WTC11 (cell line): ENCODE results near the gene FOXP1. TPM values are rescaled to one million over a fixed set of nuclear protein-coding genes. Genes with fewer than 3 reads are reported as not detected.

Experiments
- ATAC-seq: fragments of 200-7000 bp; cut with Tn5 transposase; 2 replicates; pipeline ENCODE4 v1.10.0; 2021; ENCODE audit warnings: mild to moderate bottlenecking, moderate library complexity
- CTCF ChIA-PET: fragments of 300-600 bp; sonication (Branson Sonifier 250); formaldehyde crosslinking; loops from one replicate; lab custom pipeline; 2021; ENCODE audit warnings: antibody characterized with exemption; lab: Charles Lee
- POLR2A ChIA-PET: fragments of 350-600 bp; sonication (Branson Sonifier 250); formaldehyde crosslinking; loops from one replicate; lab custom pipeline; 2021; ENCODE audit warnings: antibody characterized with exemption; lab: Charles Lee
- DNase-seq: peaks from one replicate; pipeline ENCODE4 v3.0.0; 2021; ENCODE audit warnings: low spot score
- H3K27ac Mint-ChIP-seq: 2 replicates; pipeline ENCODE4 v1.8.0; 2021; ENCODE audit warnings: mixed read lengths
- H3K27me3 Mint-ChIP-seq: 2 replicates; pipeline ENCODE4 v1.8.0; 2021; ENCODE audit warnings: low read depth, mild to moderate bottlenecking, moderate library complexity, mixed read lengths
- H3K36me3 Mint-ChIP-seq: 2 replicates; pipeline ENCODE4 v1.8.0; 2021; ENCODE audit warnings: mixed read lengths
- H3K4me1 Mint-ChIP-seq: 2 replicates; pipeline ENCODE4 v1.8.0; 2022; ENCODE audit warnings: mixed read lengths
- H3K4me3 Mint-ChIP-seq: 2 replicates; pipeline ENCODE4 v1.8.0; 2021; ENCODE audit warnings: mild to moderate bottlenecking, moderate library complexity, mixed read lengths
- H3K9me3 Mint-ChIP-seq: 2 replicates; pipeline ENCODE4 v1.8.0; 2021; ENCODE audit warnings: mixed read lengths
- CBFB ChIP-seq: sonication (generic); formaldehyde crosslinking; IDR thresholded peaks from 2 replicates; pipeline ENCODE4 v1.8.1; 2022; ENCODE audit warnings: mild to moderate bottlenecking, low read depth, missing genetic modification reagents
- CREB1 ChIP-seq: sonication (generic); formaldehyde crosslinking; IDR thresholded peaks from 2 replicates; pipeline ENCODE4 v1.8.0; 2023; ENCODE audit warnings: mild to moderate bottlenecking, missing genetic modification reagents
- ETV6 ChIP-seq: sonication (generic); formaldehyde crosslinking; IDR thresholded peaks from 2 replicates; pipeline ENCODE4 v1.8.1; 2022; ENCODE audit warnings: mild to moderate bottlenecking, missing genetic modification reagents
- NR2C2 ChIP-seq: sonication (generic); formaldehyde crosslinking; IDR thresholded peaks from 2 replicates; pipeline ENCODE4 v1.8.0; 2022; ENCODE audit warnings: mild to moderate bottlenecking, missing genetic modification reagents
- OVOL2 ChIP-seq: fragments of 250-450 bp; sonication (Bioruptor Pico); IDR thresholded peaks from 2 replicates; pipeline ENCODE4 v1.9.0; 2021; ENCODE audit warnings: mild to moderate bottlenecking, borderline replicate concordance
- RELA ChIP-seq: sonication (generic); formaldehyde crosslinking; IDR thresholded peaks from 2 replicates; pipeline ENCODE4 v1.8.1; 2022; ENCODE audit warnings: missing genetic modification reagents, mild to moderate bottlenecking, borderline replicate concordance
- TEAD1 ChIP-seq: sonication (generic); formaldehyde crosslinking; IDR thresholded peaks from 2 replicates; pipeline ENCODE4 v1.8.0; 2022; ENCODE audit warnings: mild to moderate bottlenecking, missing genetic modification reagents
- ZNF121 ChIP-seq: sonication (generic); formaldehyde crosslinking; IDR thresholded peaks from 2 replicates; pipeline ENCODE4 v1.8.0; 2023; ENCODE audit warnings: missing genetic modification reagents
- ZNF396 ChIP-seq: fragments of 250-450 bp; sonication (Bioruptor Pico); IDR thresholded peaks from 2 replicates; pipeline ENCODE4 v1.8.0; 2021; ENCODE audit warnings: mild to moderate bottlenecking, moderate library complexity, borderline replicate concordance
- ZNF671 ChIP-seq: fragments of 250-450 bp; sonication (Bioruptor Pico); IDR thresholded peaks from 2 replicates; pipeline ENCODE4 v1.8.0; 2021; ENCODE audit warnings: mild to moderate bottlenecking
- total RNA-seq: library from RNA; stranded (reverse); gene quantifications from 3 replicates; pipeline ENCODE4 v1.2.3, GENCODE V29; 2021
- TF ChIP-seq, protein P1 (sequence below): sonication (generic); formaldehyde crosslinking; IDR thresholded peaks from 2 replicates; pipeline ENCODE4 v1.8.0; 2023; ENCODE audit warnings: missing genetic modification reagents
- TF ChIP-seq, protein P2 (sequence below): sonication (generic); formaldehyde crosslinking; IDR thresholded peaks from 2 replicates; pipeline ENCODE4 v1.8.1; 2023; ENCODE audit warnings: mild to moderate bottlenecking, missing genetic modification reagents
- TF ChIP-seq, protein P3 (sequence below): fragments of 250-450 bp; sonication (Bioruptor Pico); IDR thresholded peaks from 2 replicates; pipeline ENCODE4 v1.9.0; 2021; ENCODE audit warnings: moderate library complexity, mild to moderate bottlenecking, inconsistent platforms, borderline replicate concordance
- TF ChIP-seq, protein P4 (sequence below): fragments of 250-450 bp; sonication (Bioruptor Pico); IDR thresholded peaks from 2 replicates; pipeline ENCODE4 v1.9.0; 2021; ENCODE audit warnings: mild to moderate bottlenecking
- TF ChIP-seq, protein P5 (sequence below): sonication (generic); formaldehyde crosslinking; IDR thresholded peaks from 2 replicates; pipeline ENCODE4 v1.8.0; 2022; ENCODE audit warnings: mild to moderate bottlenecking, missing genetic modification reagents

FOXP1 gene
- total RNA-seq, 1 experiment from 2014 or later, result 25.8 TPM

DNA sequence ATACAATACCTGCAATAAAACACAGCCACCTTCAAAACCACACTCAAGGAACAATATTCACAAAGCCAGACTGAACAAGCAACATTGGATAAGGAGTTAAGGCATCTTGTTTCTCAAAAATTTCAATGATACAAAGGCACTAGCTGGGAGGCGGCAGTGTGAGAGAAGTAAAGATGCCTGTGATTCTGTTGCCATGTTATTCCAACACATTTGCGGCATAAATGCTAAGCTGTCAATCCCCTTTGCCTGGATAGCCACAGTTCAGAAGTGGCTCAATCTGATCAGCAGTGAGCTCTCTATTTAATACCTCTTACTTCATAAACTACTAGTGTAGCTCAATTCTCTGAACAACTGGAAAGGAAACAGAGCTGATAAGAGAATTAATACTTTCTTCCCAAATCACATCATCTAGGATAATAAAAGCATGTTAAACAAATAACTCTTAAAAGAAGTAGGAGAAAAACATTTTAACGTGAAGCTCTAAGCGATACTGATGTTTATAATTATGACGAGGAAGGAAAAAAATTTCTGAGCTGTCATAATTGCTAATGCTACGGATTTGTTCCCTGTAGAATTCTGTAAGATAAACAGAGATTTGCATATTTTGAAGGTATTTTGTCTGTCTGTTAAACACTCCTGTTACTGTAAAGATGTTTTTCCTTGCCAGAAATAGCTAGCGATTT is 358.4 kb downstream of the FOXP1 start:
- CTCF ChIA-PET, result no interaction called here
- ATAC-seq (no peak), DNase-seq (no peak)
- H3K36me3 Mint-ChIP-seq, result no peaks in the 10 kb centered on the region; the same call in 1 of the 2 replicates
- H3K9me3 Mint-ChIP-seq, result peaks cover 4% of the 10 kb centered on the region; the same call in 1 of the 2 replicates
- H3K4me1 Mint-ChIP-seq, result peaks cover 28% of the 10 kb centered on the region
- TF ChIP-seq, protein P1, sequence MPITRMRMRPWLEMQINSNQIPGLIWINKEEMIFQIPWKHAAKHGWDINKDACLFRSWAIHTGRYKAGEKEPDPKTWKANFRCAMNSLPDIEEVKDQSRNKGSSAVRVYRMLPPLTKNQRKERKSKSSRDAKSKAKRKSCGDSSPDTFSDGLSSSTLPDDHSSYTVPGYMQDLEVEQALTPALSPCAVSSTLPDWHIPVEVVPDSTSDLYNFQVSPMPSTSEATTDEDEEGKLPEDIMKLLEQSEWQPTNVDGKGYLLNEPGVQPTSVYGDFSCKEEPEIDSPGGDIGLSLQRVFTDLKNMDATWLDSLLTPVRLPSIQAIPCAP (CRISPR knock-in tag), result no peak
- TF ChIP-seq, protein P2, sequence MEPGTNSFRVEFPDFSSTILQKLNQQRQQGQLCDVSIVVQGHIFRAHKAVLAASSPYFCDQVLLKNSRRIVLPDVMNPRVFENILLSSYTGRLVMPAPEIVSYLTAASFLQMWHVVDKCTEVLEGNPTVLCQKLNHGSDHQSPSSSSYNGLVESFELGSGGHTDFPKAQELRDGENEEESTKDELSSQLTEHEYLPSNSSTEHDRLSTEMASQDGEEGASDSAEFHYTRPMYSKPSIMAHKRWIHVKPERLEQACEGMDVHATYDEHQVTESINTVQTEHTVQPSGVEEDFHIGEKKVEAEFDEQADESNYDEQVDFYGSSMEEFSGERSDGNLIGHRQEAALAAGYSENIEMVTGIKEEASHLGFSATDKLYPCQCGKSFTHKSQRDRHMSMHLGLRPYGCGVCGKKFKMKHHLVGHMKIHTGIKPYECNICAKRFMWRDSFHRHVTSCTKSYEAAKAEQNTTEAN (CRISPR knock-in tag), result no peak
- TF ChIP-seq ZNF671 (CRISPR knock-in tag) (no peak), RELA (CRISPR knock-in tag) (no peak), CBFB (CRISPR knock-in tag) (no peak), TEAD1 (CRISPR knock-in tag) (no peak), NR2C2 (CRISPR knock-in tag) (no peak), OVOL2 (no peak), ZNF396 (CRISPR knock-in tag) (no peak), CREB1 (CRISPR knock-in tag) (no peak), ETV6 (no peak)
- TF ChIP-seq, protein P3, sequence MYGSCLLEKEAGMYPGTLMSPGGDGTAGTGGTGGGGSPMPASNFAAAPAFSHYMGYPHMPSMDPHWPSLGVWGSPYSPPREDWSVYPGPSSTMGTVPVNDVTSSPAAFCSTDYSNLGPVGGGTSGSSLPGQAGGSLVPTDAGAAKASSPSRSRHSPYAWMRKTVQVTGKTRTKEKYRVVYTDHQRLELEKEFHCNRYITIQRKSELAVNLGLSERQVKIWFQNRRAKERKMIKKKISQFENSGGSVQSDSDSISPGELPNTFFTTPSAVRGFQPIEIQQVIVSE (CRISPR knock-in tag), result no peak
- no peak overlapping the region for H3K4me3 Mint-ChIP-seq
- POLR2A ChIA-PET, result interaction anchor here (0.5 kb wide), 1 partner anchor 522 kb away, joined by 8 read pairs; no protein-coding TSS in a partner anchor
- H3K27ac Mint-ChIP-seq, result no peak overlapping the region
- H3K27me3 Mint-ChIP-seq, result no peaks in the 10 kb centered on the region

DNA sequence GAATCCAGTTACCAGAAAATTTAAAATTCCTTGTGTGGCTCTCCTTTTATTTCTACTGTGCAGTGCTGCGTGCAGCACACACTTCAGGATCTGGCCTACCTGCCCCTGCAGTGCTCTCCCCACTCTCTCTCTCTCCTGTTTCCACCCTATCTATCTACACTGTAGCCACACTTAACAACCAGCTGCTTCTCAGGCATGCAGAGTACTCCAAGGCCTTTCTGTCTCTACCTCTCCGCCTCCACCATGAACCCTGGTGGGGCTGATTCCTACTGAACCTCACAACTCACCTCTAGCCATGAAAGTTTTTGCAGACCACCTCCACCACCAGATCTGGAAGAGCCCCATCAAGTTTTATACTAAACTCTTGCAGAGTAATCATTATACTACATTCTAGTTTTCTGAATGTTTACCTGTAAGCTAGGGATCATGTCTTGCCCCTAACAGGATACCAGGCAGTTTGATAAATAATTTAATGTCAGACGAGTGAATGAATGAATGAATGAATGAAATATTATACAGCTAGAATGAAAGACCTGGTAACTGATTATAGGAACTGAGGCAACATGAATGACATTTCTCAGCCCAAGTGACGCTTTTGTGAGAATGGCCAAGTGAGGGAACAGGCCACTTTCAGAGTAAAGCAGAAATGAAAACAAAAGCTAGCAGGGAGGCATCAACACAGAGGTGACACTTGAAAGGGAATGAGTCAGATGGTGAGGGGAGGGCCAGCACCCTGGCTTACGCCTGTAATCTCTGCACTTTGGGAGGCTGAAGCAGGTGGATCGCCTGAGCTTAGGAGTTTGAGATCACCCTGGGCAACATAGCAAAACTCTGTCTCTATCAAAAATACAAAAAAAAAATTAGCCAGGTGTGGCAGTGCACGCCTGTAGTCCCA is 363.5 kb downstream of the FOXP1 start:
- Mint-ChIP-seq H3K4me3 (no peak overlapping the region), H3K27me3 (no peaks in the 10 kb centered on the region), H3K4me1 (peaks cover 42% of the 10 kb centered on the region), H3K36me3 (no peaks in the 10 kb centered on the region; the same call in 1 of the 2 replicates), H3K9me3 (peaks cover 4% of the 10 kb centered on the region; the same call in 1 of the 2 replicates)
- POLR2A ChIA-PET, result no interaction called here
- TF ChIP-seq ETV6 (no peak), ZNF121 (CRISPR knock-in tag) (no peak)
- TF ChIP-seq, protein P4, sequence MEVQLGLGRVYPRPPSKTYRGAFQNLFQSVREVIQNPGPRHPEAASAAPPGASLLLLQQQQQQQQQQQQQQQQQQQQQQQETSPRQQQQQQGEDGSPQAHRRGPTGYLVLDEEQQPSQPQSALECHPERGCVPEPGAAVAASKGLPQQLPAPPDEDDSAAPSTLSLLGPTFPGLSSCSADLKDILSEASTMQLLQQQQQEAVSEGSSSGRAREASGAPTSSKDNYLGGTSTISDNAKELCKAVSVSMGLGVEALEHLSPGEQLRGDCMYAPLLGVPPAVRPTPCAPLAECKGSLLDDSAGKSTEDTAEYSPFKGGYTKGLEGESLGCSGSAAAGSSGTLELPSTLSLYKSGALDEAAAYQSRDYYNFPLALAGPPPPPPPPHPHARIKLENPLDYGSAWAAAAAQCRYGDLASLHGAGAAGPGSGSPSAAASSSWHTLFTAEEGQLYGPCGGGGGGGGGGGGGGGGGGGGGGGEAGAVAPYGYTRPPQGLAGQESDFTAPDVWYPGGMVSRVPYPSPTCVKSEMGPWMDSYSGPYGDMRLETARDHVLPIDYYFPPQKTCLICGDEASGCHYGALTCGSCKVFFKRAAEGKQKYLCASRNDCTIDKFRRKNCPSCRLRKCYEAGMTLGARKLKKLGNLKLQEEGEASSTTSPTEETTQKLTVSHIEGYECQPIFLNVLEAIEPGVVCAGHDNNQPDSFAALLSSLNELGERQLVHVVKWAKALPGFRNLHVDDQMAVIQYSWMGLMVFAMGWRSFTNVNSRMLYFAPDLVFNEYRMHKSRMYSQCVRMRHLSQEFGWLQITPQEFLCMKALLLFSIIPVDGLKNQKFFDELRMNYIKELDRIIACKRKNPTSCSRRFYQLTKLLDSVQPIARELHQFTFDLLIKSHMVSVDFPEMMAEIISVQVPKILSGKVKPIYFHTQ, result no peak
- TF ChIP-seq, protein P5, sequence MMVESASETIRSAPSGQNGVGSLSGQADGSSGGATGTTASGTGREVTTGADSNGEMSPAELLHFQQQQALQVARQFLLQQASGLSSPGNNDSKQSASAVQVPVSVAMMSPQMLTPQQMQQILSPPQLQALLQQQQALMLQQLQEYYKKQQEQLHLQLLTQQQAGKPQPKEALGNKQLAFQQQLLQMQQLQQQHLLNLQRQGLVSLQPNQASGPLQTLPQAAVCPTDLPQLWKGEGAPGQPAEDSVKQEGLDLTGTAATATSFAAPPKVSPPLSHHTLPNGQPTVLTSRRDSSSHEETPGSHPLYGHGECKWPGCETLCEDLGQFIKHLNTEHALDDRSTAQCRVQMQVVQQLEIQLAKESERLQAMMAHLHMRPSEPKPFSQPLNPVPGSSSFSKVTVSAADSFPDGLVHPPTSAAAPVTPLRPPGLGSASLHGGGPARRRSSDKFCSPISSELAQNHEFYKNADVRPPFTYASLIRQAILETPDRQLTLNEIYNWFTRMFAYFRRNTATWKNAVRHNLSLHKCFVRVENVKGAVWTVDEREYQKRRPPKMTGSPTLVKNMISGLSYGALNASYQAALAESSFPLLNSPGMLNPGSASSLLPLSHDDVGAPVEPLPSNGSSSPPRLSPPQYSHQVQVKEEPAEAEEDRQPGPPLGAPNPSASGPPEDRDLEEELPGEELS (CRISPR knock-in tag), result no peak
- TF ChIP-seq, all 79 proteins: peak for 0
- peak overlapping the region; percentile 55; the same call in 1 of the 2 replicates for H3K27ac Mint-ChIP-seq
- CTCF ChIA-PET, result no interaction called here
- DNase-seq, result no peak
- ATAC-seq, result no peak
